Neural cell (in vitro differentiated cells): Measurements from ENCODE around the gene GINS3. TPM values are rescaled to one million over a fixed set of nuclear protein-coding genes. Genes with fewer than 3 reads are reported as not detected.

Source experiments
- H2AFZ ChIP-seq: fragments of 200-600, 300-800 bp; sonication (generic), shearing (Covaris generic); 2 replicates; pipeline ENCODE4 v1.6.0; 2014; ENCODE audit warnings: low read depth, mild to moderate bottlenecking, antibody characterized with exemption, low read length, moderate library complexity
- H3F3A ChIP-seq: fragments of 200-600 bp; shearing (Covaris generic); 2 replicates; pipeline ENCODE4 v1.6.1; 2016; ENCODE audit warnings: mild to moderate bottlenecking, moderate library complexity, mixed read lengths, antibody characterized with exemption, low read length; ENCODE audit not compliant: insufficient read depth, poor library complexity, severe bottlenecking
- H3K27ac ChIP-seq: fragments of 200-600, 300-800 bp; sonication (generic), shearing (Covaris generic); 2 replicates; pipeline ENCODE4 v1.5.1; 2014; ENCODE audit warnings: mild to moderate bottlenecking, low read length, moderate library complexity
- H3K27me3 ChIP-seq: fragments of 300-800, 200-600 bp; sonication (generic), shearing (Covaris generic); 2 replicates; pipeline ENCODE4 v1.6.0; 2014; ENCODE audit warnings: mild to moderate bottlenecking, low read depth, low read length, moderate library complexity; ENCODE audit not compliant: insufficient read depth
- H3K36me3 ChIP-seq: fragments of 300-800, 200-600 bp; sonication (generic), shearing (Covaris generic); 2 replicates; pipeline ENCODE4 v1.5.1; 2014; ENCODE audit warnings: mild to moderate bottlenecking, antibody characterized with exemption, low read length, moderate library complexity; ENCODE audit not compliant: insufficient read depth
- H3K4me2 ChIP-seq: fragments of 300-800, 200-600 bp; sonication (generic), shearing (Covaris generic); 2 replicates; pipeline ENCODE4 v1.6.0; 2014; ENCODE audit warnings: mild to moderate bottlenecking, low read length
- H3K4me3 ChIP-seq: fragments of 300-800, 200-600 bp; sonication (generic), shearing (Covaris generic); 2 replicates; pipeline ENCODE4 v1.5.1; 2014; ENCODE audit warnings: mild to moderate bottlenecking, low read length, moderate library complexity
- H3K79me2 ChIP-seq: fragments of 200-600 bp; shearing (Covaris generic); replicated peaks from 2 replicates; pipeline ENCODE4 v1.6.0; 2014; ENCODE audit warnings: mild to moderate bottlenecking, low read length, moderate library complexity; ENCODE audit not compliant: insufficient read depth
- H3K9ac ChIP-seq: fragments of 300-800, 200-600 bp; sonication (generic), shearing (Covaris generic); 2 replicates; pipeline ENCODE4 v1.6.1; 2016; ENCODE audit warnings: mild to moderate bottlenecking, low read length, mixed read lengths
- H3K9me2 ChIP-seq: fragments of 200-600 bp; shearing (Covaris generic); 2 replicates; pipeline ENCODE4 v1.6.1; 2016; ENCODE audit warnings: mild to moderate bottlenecking, low read length, mixed read lengths; ENCODE audit not compliant: insufficient read depth
- H3K9me3 ChIP-seq: fragments of 200-600, 300-800 bp; sonication (generic), shearing (Covaris generic); 2 replicates; pipeline ENCODE4 v1.6.1; 2016; ENCODE audit warnings: mild to moderate bottlenecking, mixed run types, low read length, moderate library complexity, mixed read lengths
- H4K20me1 ChIP-seq: fragments of 200-600 bp; shearing (Covaris generic); 2 replicates; pipeline ENCODE4 v1.6.1; 2016; ENCODE audit warnings: mild to moderate bottlenecking, mixed run types; ENCODE audit not compliant: insufficient read depth
- CTCF ChIP-seq: fragments of 450-650 bp; IDR thresholded peaks from 2 replicates; pipeline ENCODE4 v1.5.1; 2014; ENCODE audit warnings: antibody characterized with exemption, mild to moderate bottlenecking, moderate library complexity; ENCODE audit not compliant: poor library complexity, severe bottlenecking
- EP300 ChIP-seq: fragments of 450-650 bp; conservative IDR thresholded peaks from 2 replicates; pipeline ENCODE4 v1.6.1; 2014; ENCODE audit warnings: antibody characterized with exemption, mild to moderate bottlenecking, moderate library complexity; ENCODE audit not compliant: poor library complexity, severe bottlenecking
- EZH2 ChIP-seq: fragments of 200-600, 300-800 bp; shearing (Covaris generic), sonication (generic); IDR thresholded peaks from 2 replicates; pipeline ENCODE4 v1.6.1; 2014; ENCODE audit warnings: antibody characterized with exemption, low read length, borderline replicate concordance, mild to moderate bottlenecking; ENCODE audit not compliant: insufficient read depth, poor library complexity, severe bottlenecking
- MXI1 ChIP-seq: fragments of 450-650 bp; conservative IDR thresholded peaks from 2 replicates; pipeline ENCODE4 v1.6.1; 2014; ENCODE audit warnings: antibody characterized with exemption, mild to moderate bottlenecking; ENCODE audit not compliant: poor library complexity, severe bottlenecking
- POLR2AphosphoS5 ChIP-seq: IDR thresholded peaks from 2 replicates; pipeline ENCODE4 v1.6.1; 2012
- RAD21 ChIP-seq: fragments of 450-650 bp; conservative IDR thresholded peaks from 2 replicates; pipeline ENCODE4 v1.6.1; 2014; ENCODE audit warnings: antibody characterized with exemption, mild to moderate bottlenecking, moderate library complexity
- SMC3 ChIP-seq: fragments of 450-650 bp; conservative IDR thresholded peaks from 2 replicates; pipeline ENCODE4 v1.6.1; 2014; ENCODE audit warnings: antibody characterized with exemption, mild to moderate bottlenecking, moderate library complexity; ENCODE audit not compliant: poor library complexity
- TAF1 ChIP-seq: IDR thresholded peaks from 2 replicates; pipeline ENCODE4 v1.6.1; 2012; ENCODE audit warnings: low read depth
- polyA plus RNA-seq: library from polyadenylated mRNA; depleted of rRNA; stranded (reverse); fragments of >200 nt; gene quantifications from 2 replicates; pipeline ENCODE4 v1.2.3, GENCODE V29; 2014
- TF ChIP-seq, protein P1 (sequence below): IDR thresholded peaks from 2 replicates; pipeline ENCODE4 v1.6.1; 2012; ENCODE audit warnings: borderline replicate concordance

Gene GINS3
- polyA plus RNA-seq, 1 donor from 2014 or later: 4.3 TPM

- no peaks in the 10 kb centered on the region for H3K79me2 ChIP-seq
- H3K4me2 ChIP-seq: no peak overlapping the region
- no peaks in the 10 kb centered on the region for H3K27me3 ChIP-seq
- H3K36me3 ChIP-seq: no peaks in the 10 kb centered on the region
- TF ChIP-seq POLR2AphosphoS5 (no peak), MXI1 (no peak), EP300 (no peak), EZH2 (no peak), TAF1 (no peak), CTCF (no peak), RAD21 (no peak), SMC3 (no peak)
- TF ChIP-seq, protein P1, sequence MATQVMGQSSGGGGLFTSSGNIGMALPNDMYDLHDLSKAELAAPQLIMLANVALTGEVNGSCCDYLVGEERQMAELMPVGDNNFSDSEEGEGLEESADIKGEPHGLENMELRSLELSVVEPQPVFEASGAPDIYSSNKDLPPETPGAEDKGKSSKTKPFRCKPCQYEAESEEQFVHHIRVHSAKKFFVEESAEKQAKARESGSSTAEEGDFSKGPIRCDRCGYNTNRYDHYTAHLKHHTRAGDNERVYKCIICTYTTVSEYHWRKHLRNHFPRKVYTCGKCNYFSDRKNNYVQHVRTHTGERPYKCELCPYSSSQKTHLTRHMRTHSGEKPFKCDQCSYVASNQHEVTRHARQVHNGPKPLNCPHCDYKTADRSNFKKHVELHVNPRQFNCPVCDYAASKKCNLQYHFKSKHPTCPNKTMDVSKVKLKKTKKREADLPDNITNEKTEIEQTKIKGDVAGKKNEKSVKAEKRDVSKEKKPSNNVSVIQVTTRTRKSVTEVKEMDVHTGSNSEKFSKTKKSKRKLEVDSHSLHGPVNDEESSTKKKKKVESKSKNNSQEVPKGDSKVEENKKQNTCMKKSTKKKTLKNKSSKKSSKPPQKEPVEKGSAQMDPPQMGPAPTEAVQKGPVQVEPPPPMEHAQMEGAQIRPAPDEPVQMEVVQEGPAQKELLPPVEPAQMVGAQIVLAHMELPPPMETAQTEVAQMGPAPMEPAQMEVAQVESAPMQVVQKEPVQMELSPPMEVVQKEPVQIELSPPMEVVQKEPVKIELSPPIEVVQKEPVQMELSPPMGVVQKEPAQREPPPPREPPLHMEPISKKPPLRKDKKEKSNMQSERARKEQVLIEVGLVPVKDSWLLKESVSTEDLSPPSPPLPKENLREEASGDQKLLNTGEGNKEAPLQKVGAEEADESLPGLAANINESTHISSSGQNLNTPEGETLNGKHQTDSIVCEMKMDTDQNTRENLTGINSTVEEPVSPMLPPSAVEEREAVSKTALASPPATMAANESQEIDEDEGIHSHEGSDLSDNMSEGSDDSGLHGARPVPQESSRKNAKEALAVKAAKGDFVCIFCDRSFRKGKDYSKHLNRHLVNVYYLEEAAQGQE: no peak
- no peaks in the 10 kb centered on the region for H3F3A ChIP-seq
- no peaks in the 10 kb centered on the region for H3K9me3 ChIP-seq
- H3K4me3 ChIP-seq: no peak overlapping the region
- H4K20me1 ChIP-seq: no peaks in the 10 kb centered on the region
- no peak overlapping the region for H3K27ac ChIP-seq
- H3K9me2 ChIP-seq: no peaks in the 10 kb centered on the region
- no peak overlapping the region for H3K9ac ChIP-seq
- H2AFZ ChIP-seq: no peak overlapping the region
These were observed 52.0 kb downstream of the GINS3 start for GRCh38 chr16:58444265-58444664.

GRCh38 chr16:58448890-58449289 is 56.6 kb downstream of the GINS3 start:
- Histone ChIP-seq H3K9me2 (no peaks in the 10 kb centered on the region), H3K4me3 (no peak overlapping the region), H3K79me2 (no peaks in the 10 kb centered on the region), H3K27ac (no peak overlapping the region), H3K9me3 (no peaks in the 10 kb centered on the region), H3F3A (no peaks in the 10 kb centered on the region), H3K36me3 (no peaks in the 10 kb centered on the region), H4K20me1 (no peaks in the 10 kb centered on the region), H3K27me3 (no peaks in the 10 kb centered on the region), H3K9ac (no peak overlapping the region), H2AFZ (no peak overlapping the region), H3K4me2 (no peak overlapping the region)
- TF ChIP-seq MXI1 (no peak), EZH2 (no peak), SMC3 (no peak)
- TF ChIP-seq, protein P1: no peak
